ENCODE data around the gene PDXDC1. TPM values are rescaled to one million over a fixed set of nuclear protein-coding genes. Genes with fewer than 3 reads are reported as not detected.
"Not testable (repeated sequence)": the region's sequence is repeated elsewhere in the genome, so short reads cannot be mapped to it uniquely, and the experiment has no call there.

The PDXDC1 gene
- total and polyA plus RNA-seq, 4 experiments from 2014 or later, result 11.1 to 86.7 (median 60.6) TPM

- peaks cover 42 to 63% of the 10 kb centered on the region in 2 donors for H3K36me3 Mint-ChIP-seq
- intact Hi-C loops (cut with micrococcal nuclease); H3K9me3 ChIP-seq (ENCODE audit: control insufficient read depth in 1 of 2, low read length in 2 of 2); POLR2A ChIA-PET (ENCODE audit: partially characterized antibody); CTCF ChIA-PET (ENCODE audit: partially characterized antibody); H3K27me3 ChIP-seq (ENCODE audit: insufficient read depth, low read length); H3K27me3 Mint-ChIP-seq; DNase-seq; H3K27ac ChIP-seq (ENCODE audit: low read depth, low read length); H3K9me3 Mint-ChIP-seq; H3K4me3 ChIP-seq (ENCODE audit: low read length in 2 of 2): not testable (repeated sequence)
- Histone ChIP-seq H3K4me1 (ENCODE audit: insufficient read depth, low read length) (peaks cover 20% of the 10 kb centered on the region), H3K36me3 (ENCODE audit: insufficient read depth, low read length) (peaks cover 27% of the 10 kb centered on the region)
- H3K27ac Mint-ChIP-seq, result peak overlapping the region in 3 of 7 donors; percentile 23 to 76 (median 38)
- peak overlapping the region in 1 of 8 donors; percentile 56 for H3K4me3 Mint-ChIP-seq
- H3K4me1 Mint-ChIP-seq, result peaks cover 10 to 35% (median 24%) of the 10 kb centered on the region in 4 donors
Measured at GRCh38 chr16:15027503-15028344, 52.9 kb downstream of the PDXDC1 start.

GRCh38 chr16:15028345-15028715, 53.5 kb downstream of the PDXDC1 start:
- H3K27ac Mint-ChIP-seq, result peak overlapping the region in 2 of 7 donors; percentile 38 to 76
- H3K36me3 Mint-ChIP-seq, result peaks cover 48 to 65% of the 10 kb centered on the region in 2 donors

DNA sequence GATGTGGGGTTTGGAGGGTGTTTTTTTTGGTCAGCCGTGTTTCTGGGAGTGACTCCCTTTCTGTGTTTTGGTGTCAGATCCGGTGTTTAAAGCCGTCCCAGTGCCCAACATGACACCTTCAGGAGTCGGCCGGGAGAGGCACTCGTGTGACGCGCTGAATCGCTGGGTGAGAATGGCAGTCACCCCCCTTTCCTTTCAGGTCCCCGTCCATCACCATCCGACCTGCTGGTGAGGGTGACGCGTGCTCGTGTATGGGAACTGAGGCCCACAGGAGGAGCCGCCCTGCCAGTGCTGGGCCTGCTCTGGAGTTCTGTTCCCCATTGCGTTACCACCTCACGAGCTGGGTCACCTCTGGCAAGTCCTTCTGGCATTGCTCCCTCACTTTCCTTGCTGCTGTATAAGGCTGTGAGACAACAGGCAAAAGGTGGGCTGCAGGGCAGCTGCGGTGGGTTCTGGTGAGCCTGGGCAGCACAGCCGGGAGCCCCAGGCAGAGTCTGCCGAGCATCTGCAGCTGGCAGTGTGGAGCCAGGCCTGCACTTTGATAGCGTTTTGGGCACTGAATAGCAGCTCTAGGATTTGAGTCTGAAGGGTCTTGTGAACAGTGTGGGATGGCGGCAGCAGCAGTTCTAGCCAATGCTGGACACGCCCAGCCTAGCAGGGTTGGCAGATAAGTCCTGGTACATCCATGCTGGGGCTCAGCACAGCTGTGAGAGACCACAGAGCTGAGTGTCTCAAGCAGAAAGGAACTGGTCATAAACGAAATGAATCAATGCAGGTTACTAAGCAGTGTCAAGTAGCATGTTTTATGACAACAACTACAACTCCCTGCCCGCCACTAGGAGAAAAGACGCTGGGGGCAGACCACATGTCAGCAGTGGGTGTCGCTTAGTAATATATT, 54.2 kb downstream of the PDXDC1 start:
- H3K9me3 ChIP-seq (ENCODE audit: control insufficient read depth in 1 of 2, low read length in 2 of 2); H3K27me3 ChIP-seq (ENCODE audit: insufficient read depth, low read length); H3K4me3 ChIP-seq (ENCODE audit: low read length in 2 of 2); intact Hi-C loops (cut with micrococcal nuclease); H3K27me3 Mint-ChIP-seq; H3K4me3 Mint-ChIP-seq; H3K27ac ChIP-seq (ENCODE audit: low read depth, low read length); DNase-seq; CTCF ChIA-PET (ENCODE audit: partially characterized antibody); H3K9me3 Mint-ChIP-seq; POLR2A ChIA-PET (ENCODE audit: partially characterized antibody): not testable (repeated sequence)
- Mint-ChIP-seq H3K4me1 (peaks cover 10 to 35% (median 24%) of the 10 kb centered on the region in 4 donors), H3K36me3 (peaks cover 55 to 69% of the 10 kb centered on the region in 2 donors), H3K27ac (peak overlapping the region in 4 of 7 donors; percentile 2 to 75 (median 54))
- H3K4me1 ChIP-seq (ENCODE audit: insufficient read depth, low read length), result peaks cover 20% of the 10 kb centered on the region
- peaks cover 29% of the 10 kb centered on the region for H3K36me3 ChIP-seq (ENCODE audit: insufficient read depth, low read length)

More at GRCh38 chr16:15028345-15028715, 53.5 kb downstream of the PDXDC1 start:
- H3K4me1 ChIP-seq (ENCODE audit: insufficient read depth, low read length), result peaks cover 20% of the 10 kb centered on the region
- H3K4me1 Mint-ChIP-seq, result peaks cover 10 to 35% (median 24%) of the 10 kb centered on the region in 4 donors
- intact Hi-C loops (cut with micrococcal nuclease); H3K9me3 Mint-ChIP-seq; H3K9me3 ChIP-seq (ENCODE audit: control insufficient read depth in 1 of 2, low read length in 2 of 2); DNase-seq; H3K27me3 ChIP-seq (ENCODE audit: insufficient read depth, low read length); CTCF ChIA-PET (ENCODE audit: partially characterized antibody); H3K27me3 Mint-ChIP-seq; H3K27ac ChIP-seq (ENCODE audit: low read depth, low read length); H3K4me3 ChIP-seq (ENCODE audit: low read length in 2 of 2); POLR2A ChIA-PET (ENCODE audit: partially characterized antibody): not testable (repeated sequence)
- peaks cover 28% of the 10 kb centered on the region for H3K36me3 ChIP-seq (ENCODE audit: insufficient read depth, low read length)
- H3K4me3 Mint-ChIP-seq, result peak overlapping the region in 1 of 8 donors; percentile 56

- H3K27ac Mint-ChIP-seq, result peak overlapping the region in 1 of 7 donors; percentile 60
Measured at GRCh38 chr16:15029749-15030148, 54.9 kb downstream of the PDXDC1 start.

GRCh38 chr16:15031179-15031578, 56.4 kb downstream of the PDXDC1 start:
- Mint-ChIP-seq H3K36me3 (peaks cover 51 to 74% of the 10 kb centered on the region in 2 donors), H3K27ac (peak overlapping the region; percentile 34 to 87 (median 42)), H3K4me3 (peak overlapping the region in 3 of 8 donors; percentile 13 to 43 (median 29)), H3K27me3 (no peaks in the 10 kb centered on the region), H3K9me3 (no peaks in the 10 kb centered on the region), H3K4me1 (peaks cover 10 to 29% (median 18%) of the 10 kb centered on the region in 4 donors)
- DNase-seq, result no peak
- Histone ChIP-seq H3K4me3 (ENCODE audit: low read length in 2 of 2) (no peak overlapping the region), H3K27ac (ENCODE audit: low read depth, low read length) (no peak overlapping the region), H3K36me3 (ENCODE audit: insufficient read depth, low read length) (peaks cover 50% of the 10 kb centered on the region), H3K4me1 (ENCODE audit: insufficient read depth, low read length) (peaks cover 20% of the 10 kb centered on the region), H3K9me3 (ENCODE audit: control insufficient read depth in 1 of 2, low read length in 2 of 2) (no peaks in the 10 kb centered on the region), H3K27me3 (ENCODE audit: insufficient read depth, low read length) (no peaks in the 10 kb centered on the region)
- CTCF ChIA-PET (ENCODE audit: partially characterized antibody), result no interaction called here
- POLR2A ChIA-PET (ENCODE audit: partially characterized antibody), result no interaction called here
- intact Hi-C loops (cut with micrococcal nuclease), result no loop called here

More at GRCh38 chr16:15029749-15030148, 54.9 kb downstream of the PDXDC1 start:
- H3K9me3 Mint-ChIP-seq; H3K27me3 ChIP-seq (ENCODE audit: insufficient read depth, low read length); intact Hi-C loops (cut with micrococcal nuclease); H3K9me3 ChIP-seq (ENCODE audit: control insufficient read depth in 1 of 2, low read length in 2 of 2); CTCF ChIA-PET (ENCODE audit: partially characterized antibody); POLR2A ChIA-PET (ENCODE audit: partially characterized antibody); H3K27me3 Mint-ChIP-seq; DNase-seq; H3K27ac ChIP-seq (ENCODE audit: low read depth, low read length); H3K4me3 ChIP-seq (ENCODE audit: low read length in 2 of 2); H3K4me3 Mint-ChIP-seq: not testable (repeated sequence)
- H3K36me3 Mint-ChIP-seq, result peaks cover 54 to 69% of the 10 kb centered on the region in 2 donors
- Histone ChIP-seq H3K4me1 (ENCODE audit: insufficient read depth, low read length) (peaks cover 20% of the 10 kb centered on the region), H3K36me3 (ENCODE audit: insufficient read depth, low read length) (peaks cover 36% of the 10 kb centered on the region)
- peaks cover 10 to 35% (median 22%) of the 10 kb centered on the region in 4 donors for H3K4me1 Mint-ChIP-seq

GRCh38 chr16:15031586-15031985, 56.8 kb downstream of the PDXDC1 start:
- Mint-ChIP-seq H3K36me3 (peaks cover 51 to 75% of the 10 kb centered on the region in 2 donors), H3K9me3 (no peaks in the 10 kb centered on the region), H3K4me3 (peak overlapping the region in 1 of 8 donors; percentile 49), H3K4me1 (peaks cover 10 to 29% (median 18%) of the 10 kb centered on the region in 4 donors), H3K27me3 (no peaks in the 10 kb centered on the region), H3K27ac (peak overlapping the region; percentile 34 to 87 (median 52))
- intact Hi-C loops (cut with micrococcal nuclease), result no loop called here
- ChIA-PET POLR2A (ENCODE audit: partially characterized antibody) (interaction anchor here (1.2 kb wide), 1 partner anchor 9 kb away, joined by 5 read pairs; no protein-coding TSS in a partner anchor), CTCF (ENCODE audit: partially characterized antibody) (no interaction called here)
- no peak overlapping the region for H3K27ac ChIP-seq (ENCODE audit: low read depth, low read length)
- DNase-seq, result no peak
- no peaks in the 10 kb centered on the region for H3K9me3 ChIP-seq (ENCODE audit: control insufficient read depth in 1 of 2, low read length in 2 of 2)
- peaks cover 54% of the 10 kb centered on the region for H3K36me3 ChIP-seq (ENCODE audit: insufficient read depth, low read length)
- no peaks in the 10 kb centered on the region for H3K27me3 ChIP-seq (ENCODE audit: insufficient read depth, low read length)
- H3K4me3 ChIP-seq (ENCODE audit: low read length in 2 of 2), result no peak overlapping the region
- H3K4me1 ChIP-seq (ENCODE audit: insufficient read depth, low read length), result peaks cover 20% of the 10 kb centered on the region

All from CD4-positive, alpha-beta memory T cell (primary cell).